Mesenteric fat pad (tissue), 1 donor: ENCODE measurements around the gene AEBP2. TPM values are rescaled to one million over a fixed set of nuclear protein-coding genes. Genes with fewer than 3 reads are reported as not detected.
"Not testable (repeated sequence)": the region's sequence is repeated elsewhere in the genome, so short reads cannot be mapped to it uniquely, and the experiment has no call there.

Source experiments
- DNase-seq: peaks from one replicate; pipeline ENCODE4 v3.0.0-alpha.2; 2020; ENCODE audit warnings: low spot score
- long read RNA-seq: library from polyadenylated mRNA; unstranded; transcript quantifications from one replicate; pipeline ENCODE4 v2.0.0, GENCODE V29; 2020
- total RNA-seq: library from RNA; stranded (reverse); fragmentation: NEBNext Ultra II Directional; extraction: Animal tissue kit (Norgen Biotek cat#: 25700); gene quantifications from one replicate; pipeline ENCODE4 v1.2.1, GENCODE V29; 2021
- donor health status: DM: yes; HTN: yes; CAD: no.

AEBP2 gene, protein sequence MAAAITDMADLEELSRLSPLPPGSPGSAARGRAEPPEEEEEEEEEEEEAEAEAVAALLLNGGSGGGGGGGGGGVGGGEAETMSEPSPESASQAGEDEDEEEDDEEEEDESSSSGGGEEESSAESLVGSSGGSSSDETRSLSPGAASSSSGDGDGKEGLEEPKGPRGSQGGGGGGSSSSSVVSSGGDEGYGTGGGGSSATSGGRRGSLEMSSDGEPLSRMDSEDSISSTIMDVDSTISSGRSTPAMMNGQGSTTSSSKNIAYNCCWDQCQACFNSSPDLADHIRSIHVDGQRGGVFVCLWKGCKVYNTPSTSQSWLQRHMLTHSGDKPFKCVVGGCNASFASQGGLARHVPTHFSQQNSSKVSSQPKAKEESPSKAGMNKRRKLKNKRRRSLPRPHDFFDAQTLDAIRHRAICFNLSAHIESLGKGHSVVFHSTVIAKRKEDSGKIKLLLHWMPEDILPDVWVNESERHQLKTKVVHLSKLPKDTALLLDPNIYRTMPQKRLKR
- 31.2 TPM for total RNA-seq
- long read RNA-seq, partial matches to known transcripts, result 1 of 8 reads
- long read RNA-seq, other reads (novel, unspliced or antisense), result 7 of 8 reads

DNA sequence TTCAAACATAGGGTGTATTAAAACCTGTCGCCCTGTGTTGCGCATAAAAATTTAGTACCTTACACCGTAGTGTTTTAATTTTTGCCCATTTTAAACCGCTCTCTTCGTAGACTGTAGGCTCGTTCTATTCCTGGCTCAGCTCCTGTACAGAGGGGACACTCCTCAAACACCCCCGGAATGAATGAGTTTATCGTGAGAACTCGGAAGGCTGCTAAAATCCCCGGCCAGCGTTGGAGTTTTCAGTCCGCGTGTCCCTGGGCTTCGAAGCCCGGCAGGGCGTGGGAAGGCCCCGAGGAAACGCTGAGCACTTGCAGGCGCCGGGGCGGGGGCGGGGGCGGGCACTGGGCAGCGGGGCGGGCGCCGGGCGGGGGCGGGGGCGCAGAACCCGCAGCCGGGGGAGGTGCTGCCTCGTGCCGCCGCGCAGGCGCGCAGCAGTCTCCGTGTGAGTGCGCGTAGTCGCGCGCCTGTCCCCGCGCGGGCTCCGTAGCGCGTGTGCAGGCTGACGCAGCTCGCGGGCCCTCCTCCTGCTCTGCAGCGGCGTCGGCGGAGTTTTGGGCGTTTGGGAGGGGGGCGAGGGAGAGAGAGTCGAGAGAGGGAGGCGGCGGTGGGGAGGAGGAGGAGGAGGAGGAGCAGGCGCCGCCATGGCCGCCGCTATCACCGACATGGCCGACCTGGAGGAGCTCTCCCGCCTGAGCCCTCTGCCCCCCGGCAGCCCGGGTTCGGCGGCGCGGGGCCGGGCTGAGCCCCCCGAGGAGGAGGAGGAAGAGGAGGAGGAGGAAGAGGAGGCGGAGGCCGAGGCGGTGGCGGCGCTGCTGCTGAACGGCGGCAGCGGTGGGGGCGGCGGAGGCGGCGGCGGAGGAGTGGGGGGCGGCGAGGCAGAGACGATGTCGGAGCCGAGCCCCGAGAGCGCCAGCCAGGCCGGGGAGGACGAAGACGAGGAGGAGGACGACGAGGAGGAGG, at the start of gene AEBP2:
AEBP2 (plus strand) TSS at position 434 of the 960 bp plus-strand sequence; CDS start at position 642, 208 bp downstream.
- DNase-seq, result peak; percentile 97

DNA sequence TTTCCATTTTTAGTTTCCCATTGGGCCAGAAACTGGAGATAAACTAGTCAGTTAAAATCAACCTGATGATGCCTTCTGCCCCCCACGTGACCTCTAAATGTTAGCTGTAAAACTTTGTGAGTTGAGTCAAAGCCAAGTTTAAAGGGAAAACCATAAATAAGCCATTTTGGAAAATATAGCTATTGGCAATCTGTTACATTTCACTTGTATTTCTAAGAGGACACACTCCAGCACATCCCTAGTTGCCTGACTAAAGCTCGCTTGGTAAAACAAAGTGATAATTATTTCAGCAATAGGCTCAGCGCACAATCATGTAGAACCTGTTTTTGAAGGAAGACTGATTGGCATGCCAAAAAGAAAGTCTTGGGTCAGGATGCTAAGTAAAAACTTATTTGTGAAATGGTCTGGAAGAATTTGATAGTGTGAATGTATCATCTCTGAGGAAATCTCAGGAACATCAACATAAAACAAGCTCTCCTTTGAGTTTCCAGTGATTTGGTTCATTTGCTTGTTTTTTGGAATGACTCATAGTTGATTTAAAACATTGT, 49.2 kb upstream of the AEBP2 start:
- no peak for DNase-seq

DNA sequence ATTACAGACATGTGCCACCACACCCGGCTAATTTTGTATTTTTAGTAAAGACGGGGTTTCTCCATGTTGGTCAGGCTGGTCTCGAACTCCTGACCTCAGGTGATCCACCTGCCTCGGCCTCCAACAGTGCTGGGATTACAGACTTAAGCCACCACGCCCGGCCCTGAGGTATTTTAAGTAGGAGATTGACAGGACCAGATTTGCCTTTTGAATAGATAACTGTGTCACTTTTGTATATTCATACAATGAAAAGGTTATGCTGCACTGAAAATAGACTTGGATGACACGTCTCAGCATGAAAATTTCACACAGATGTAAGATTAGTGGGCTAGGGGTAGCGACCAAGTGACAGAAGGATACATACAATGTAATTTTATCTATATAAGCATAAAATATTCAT, 46.6 kb upstream of the AEBP2 start:
- not testable (repeated sequence) for DNase-seq

DNA sequence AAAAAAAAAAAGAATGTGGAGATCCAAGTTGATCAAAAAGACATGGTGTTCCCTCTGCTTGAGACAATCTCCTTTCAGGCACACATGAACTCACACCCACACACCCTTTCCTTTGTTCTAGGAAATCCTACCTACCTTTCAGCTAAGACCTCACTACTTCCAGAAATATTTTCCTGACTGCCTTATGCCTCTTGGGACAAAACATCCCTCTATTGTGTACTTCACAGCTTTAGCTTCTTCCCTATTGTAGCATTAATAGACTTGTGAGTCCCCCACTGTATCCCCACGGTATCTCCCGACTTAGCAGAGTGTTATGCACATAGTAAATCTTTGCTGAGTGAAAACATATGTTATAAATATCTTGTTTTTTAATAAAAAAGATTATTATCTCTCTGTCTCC, 44.9 kb upstream of the AEBP2 start:
- DNase-seq, result no peak

DNA sequence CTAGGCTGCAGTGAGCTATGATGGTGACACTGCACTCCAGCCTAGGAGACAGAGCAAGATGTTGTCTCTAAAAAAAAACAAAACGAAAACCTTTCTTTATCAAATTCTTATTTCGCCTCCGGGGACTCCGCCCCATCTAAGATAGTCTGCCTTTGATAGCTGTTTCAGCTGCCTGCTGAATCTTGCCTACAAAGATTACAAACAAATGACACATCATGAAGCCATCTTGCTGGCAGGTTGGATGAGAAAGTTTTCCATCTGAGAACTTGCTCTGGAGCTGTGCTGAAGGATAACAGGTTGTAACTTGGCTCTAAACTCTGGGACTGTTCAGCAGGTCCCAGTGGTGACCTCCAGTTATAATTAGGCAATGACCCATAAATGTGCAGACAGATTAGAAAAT, 41.8 kb upstream of the AEBP2 start:
- no peak for DNase-seq

DNA sequence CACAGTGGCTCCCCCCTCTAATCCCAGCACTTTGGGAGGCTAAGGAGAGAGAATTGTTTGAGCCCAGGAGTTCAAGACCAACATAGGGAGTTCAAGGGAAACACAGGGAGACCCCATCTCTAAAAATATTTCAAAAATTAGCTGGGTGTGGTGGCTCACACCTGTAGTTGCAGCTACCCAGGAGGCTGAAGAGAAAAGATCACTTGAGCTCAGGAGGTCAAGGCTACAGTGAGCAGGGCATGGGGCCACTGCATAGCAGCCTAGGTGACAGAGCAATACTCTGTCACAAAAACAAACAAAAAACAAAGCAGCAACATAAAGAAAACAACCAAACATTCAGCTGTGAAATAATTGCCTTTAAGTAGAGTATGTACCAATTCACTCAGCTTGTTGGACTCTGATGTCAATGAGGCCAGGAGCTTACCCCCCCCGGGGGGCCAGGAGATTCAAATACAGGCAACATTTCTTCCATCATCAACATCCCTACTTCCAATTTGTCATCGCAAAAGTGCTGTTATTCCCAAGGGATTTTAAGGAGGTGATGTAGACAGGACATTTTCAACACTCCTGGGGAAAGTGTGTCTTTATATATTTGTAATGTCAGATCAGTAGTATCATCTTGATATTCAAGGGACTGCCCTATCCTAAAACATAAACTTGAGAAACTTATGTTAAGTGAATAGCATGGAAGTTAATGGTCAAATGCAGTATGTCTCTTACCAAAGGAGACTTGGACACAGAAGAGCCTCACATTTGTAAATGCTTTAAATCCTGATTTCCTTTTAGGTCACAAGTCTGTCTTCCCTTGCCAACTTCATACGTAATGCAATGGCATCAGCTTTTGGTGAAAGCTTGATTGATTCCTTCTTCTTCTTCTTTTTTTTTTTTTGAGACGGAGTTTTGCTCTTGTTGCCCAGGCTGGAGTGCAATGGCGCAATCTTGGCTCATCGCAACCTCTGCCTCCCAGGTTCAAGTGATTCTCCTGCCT, 40.6 kb upstream of the AEBP2 start:
- no peak for DNase-seq

DNA sequence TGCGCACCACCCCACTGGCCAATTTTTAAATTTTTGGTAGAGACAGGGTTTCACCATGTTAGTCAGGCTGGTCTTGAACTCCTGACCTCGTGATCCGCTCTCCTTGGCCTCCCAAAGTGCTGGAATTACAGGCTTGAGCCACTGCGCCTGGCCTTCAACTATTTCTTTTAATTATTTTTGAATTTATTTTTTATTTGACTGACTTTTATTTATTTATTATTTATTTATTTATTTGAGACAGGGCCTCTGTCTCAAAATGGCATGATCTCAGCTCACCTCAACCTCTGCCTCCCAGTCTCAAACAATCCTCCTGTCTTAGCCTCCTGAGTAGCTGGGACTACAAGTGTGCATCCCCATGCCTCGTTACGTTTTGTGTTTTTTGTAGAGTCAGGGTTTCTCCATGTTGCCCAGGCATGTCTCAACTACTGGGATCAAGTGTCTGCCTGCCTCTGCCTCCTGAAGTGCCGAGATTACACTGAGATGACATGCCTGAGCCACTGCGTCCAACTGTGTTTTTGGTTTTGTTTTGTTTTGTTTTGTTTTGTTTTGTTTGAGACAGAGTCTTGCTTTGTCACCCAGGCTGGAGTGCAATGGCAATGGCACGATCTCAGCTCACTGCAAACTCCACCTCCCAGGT, 38.5 kb upstream of the AEBP2 start:
- not testable (repeated sequence) for DNase-seq

DNA sequence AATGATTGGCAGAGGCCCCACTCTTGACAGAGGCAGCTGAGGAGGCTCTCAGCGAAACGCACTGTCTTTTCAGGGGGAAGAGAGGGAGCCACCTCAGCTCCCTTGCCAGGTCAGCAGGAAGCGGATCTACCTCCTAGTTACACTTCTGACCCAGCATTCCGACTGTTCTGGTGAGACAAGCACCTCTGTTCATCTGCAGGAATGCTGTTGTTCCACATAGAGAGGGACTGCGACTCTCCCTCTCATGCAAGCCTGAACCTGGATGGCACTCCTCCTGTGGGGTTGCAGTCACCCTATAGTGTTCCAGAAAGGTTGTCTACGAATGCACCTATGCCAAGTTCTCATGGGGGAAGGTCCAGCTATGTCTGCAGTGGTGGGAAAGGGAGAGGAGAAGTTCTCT, 37.1 kb upstream of the AEBP2 start:
- no peak for DNase-seq

DNA sequence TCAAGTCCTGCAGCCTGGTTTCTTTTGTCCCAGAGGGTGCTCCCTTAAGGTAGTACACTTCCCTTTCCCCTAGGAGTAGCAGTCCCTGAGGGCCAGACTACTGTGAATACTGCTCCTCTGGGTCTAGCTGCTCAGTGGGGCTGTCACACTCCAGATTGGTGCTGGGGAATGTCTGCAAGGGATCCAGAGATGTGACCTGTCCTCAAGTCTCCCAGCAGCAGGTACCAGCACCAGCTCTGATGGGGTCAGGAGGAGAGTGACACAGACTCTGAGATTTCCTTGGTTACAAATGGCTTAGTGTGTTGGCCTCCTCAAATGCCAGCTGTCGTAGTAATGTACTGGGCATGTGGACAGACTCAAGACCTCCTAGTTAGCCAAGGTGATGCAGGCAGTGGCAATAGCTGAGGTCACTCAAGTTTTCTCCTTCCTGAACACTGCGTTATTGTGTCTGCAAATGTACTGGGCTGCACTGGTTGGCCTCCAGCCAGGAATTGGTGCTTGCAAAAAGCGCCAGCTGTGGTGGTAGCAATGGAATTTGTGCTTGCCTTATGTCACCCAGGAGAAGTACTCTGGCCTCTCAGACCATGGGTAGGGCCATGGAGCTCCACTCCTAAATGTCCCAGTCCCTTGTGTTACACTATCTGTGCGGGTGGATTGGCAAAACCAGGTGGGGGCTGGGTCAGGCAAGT, 36.4 kb upstream of the AEBP2 start:
- no peak for DNase-seq

DNA sequence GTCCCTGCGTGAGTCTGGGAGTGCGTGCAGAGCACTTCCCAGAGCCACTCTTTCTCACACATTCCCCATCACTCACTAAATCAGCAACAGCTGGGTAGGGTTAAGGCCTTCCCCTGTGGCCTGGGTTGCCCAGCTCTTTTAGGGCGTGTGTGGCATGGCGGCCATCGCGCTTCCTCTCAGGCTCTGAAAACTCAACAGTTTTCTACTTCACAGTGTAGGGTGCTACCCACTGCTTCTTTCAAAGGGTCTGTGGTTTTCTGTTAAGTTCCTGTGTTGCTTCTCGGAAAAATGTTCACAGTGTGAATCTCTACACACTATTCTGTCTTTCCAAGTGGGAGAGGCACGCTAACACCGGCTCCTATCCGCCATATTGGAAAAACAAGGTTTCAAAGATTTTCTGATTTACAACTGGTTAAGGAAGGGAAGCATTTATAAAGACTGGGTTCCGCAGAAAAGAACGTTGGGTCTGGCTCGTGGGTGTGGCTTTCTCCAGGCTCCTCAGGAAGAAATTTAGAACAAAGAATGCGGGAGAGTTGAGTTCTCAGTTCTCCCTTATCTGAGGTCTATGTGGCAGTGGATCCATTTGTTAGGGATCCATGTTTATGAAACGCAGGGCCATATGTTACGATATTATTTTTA, 34.9 kb upstream of the AEBP2 start:
- no peak for DNase-seq

DNA sequence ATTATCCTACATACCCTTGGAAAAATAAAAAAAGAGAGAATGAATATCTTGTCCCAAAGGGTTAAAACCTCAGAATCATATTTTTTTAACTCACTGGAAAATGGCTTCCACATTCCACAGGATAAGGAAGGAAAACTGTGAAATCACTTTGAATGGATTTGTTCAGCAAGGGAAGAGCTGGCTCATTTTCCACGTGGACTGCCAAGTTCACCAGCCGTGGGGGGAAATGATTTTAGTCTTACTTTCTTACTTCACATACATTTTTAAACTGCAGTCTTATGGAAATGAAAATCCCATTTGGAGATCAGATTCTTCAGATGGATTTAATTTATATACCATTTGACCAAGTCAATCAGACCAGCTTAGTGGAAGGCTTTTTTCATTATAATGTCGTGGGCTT, 29.9 kb upstream of the AEBP2 start:
- DNase-seq, result no peak

DNA sequence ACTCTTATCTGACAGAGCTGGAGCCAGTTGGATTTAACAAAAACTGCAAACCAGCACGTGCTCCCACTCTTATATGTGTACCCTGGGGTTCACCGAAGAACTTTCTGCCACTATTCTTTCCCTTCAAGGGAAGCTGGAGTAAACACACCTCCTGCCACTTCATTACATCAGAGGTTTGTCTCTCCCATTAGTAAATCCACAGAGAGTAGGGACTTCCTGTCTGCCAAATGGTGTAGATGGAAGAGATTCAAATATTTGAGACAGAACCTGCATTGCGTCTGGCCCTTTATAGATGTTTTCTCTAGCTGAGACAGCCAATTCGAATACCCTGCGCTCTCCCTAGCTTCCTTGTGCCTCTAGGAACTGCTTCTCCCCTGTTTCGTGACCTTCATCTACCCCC, 29.1 kb upstream of the AEBP2 start:
- no peak for DNase-seq

DNA sequence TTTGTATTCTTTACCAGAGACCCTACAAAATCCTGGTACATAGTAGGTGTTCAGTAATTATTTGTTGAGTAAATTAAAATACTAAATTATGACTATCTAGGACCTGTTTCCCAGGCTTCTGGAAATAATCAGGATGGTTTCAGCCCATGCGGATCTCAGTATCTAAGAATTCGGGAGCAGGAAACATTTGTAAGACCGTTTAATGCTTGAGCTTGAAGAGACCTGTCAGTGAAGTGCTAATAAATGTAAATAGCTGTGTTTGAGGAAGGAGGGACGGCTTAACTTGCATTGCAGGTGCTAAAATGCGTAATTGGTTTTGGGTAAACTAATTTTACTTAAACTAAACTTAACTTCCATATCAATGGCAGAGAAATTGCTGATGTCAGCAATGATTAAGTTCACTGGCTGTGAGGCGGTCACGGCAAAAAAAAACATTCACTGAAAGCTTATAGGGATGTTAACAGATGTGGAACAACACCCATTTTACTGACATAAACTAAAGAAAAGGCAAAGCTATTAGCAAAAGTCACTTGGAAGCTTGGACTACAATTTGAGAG, 28.6 kb upstream of the AEBP2 start:
- no peak for DNase-seq

DNA sequence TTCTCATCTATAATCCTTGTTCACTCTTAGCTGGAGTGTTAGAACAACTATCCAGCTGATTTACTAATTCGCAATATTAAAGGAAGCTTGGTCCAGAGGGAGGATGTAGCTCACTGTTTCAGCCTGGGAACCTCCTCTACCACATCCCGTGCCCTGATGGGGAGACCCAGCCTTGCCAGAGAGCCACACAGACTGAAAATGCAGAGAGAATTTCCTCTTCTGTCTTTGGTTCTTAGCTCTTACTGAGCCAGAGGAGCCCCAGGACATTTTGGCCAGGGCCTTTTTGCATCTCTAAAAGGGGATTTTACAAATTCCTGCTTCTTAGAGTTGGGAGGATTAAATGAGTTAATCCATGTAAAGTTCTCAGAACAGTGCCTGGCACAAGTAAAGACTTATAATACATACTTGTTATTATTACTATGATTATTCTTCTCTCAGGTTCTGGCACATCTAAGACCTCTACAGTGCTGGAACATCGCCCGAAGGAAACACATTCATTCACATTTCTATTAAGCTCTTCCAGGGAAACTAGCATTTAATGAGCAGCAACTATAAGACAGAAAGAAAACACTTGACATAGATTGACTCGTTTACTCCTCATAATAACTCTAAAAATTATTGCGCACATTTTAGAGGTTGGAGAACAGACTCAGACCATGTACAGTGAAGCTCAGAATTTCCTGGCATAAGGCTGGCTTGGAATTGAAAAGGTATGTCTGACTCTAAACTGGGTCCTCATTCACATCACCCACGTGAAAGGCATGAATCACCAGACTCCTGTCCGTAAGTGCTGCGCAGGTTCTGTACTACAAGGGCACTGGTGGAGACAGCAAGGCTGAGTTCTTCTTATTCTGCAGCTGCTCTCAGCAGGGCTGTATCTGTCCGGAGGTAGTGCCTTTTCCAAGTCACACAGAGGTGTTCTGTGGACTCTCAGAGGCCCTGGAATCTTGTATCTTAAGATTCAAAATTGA, 27.8 kb upstream of the AEBP2 start:
- no peak for DNase-seq

DNA sequence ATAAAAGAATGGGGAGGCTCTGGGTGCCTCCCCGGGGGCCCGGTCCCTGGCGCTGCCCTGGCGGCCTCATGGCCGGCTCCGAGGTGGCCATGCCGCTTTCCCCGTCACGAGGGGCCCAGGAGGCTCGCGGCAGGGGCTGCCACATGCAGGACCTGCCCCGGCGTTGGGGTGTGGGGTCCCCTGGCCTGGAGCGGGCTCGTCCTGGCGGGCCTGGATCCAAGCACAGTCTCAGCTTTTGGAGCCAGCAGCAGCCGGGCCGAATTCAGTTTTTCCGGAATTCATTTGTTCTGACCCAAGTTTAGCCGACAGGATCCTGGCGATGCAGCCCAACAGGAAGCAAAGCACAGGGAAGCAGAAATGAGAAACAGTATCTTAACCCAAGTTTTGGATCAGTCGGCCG, 26.4 kb upstream of the AEBP2 start:
- DNase-seq, result no peak

DNA sequence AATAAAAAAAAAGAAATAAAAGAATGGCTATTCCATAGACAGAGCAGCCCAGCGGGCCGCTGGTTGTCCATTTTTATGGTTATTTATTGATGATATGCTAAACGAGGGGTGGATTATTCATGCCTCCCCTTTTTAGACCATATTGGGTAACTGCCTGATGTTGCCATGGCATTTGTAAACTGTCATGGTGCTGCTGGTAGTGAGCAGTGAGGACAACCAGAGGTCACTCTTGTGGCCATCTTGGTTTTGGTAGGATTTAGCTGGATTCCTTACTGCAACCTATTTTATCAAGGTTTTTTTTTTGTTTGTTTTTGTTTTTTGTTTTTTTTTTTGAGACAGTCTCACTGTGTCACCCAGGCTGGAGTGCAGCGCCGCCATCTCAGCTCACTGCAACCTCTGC, 25.7 kb upstream of the AEBP2 start:
- not testable (repeated sequence) for DNase-seq

DNA sequence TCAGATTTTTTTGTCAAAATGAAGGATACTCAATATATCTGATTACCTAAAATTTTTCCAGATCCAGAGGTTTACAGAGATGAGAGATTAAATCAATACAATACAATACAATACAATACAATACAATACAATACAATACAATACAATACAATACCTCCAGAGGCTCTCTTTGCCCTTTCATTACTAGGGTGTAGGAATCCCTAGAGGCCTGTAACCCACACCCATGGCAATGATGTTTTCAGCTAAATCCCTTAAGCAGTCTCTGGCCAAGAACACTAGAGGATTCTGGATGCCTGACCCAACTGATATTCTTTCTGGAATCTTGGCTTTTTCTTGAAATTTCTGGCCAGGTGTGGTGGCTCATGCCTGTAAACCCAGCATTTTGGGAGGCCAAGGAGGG, 23.7 kb upstream of the AEBP2 start:
- DNase-seq, result no peak
